ENCODE data around the gene CDYL2. TPM values are rescaled to one million over a fixed set of nuclear protein-coding genes. Genes with fewer than 3 reads are reported as not detected.

The CDYL2 gene
- total RNA-seq, 1 donor from 2014 or later = 4.1 TPM

DNA sequence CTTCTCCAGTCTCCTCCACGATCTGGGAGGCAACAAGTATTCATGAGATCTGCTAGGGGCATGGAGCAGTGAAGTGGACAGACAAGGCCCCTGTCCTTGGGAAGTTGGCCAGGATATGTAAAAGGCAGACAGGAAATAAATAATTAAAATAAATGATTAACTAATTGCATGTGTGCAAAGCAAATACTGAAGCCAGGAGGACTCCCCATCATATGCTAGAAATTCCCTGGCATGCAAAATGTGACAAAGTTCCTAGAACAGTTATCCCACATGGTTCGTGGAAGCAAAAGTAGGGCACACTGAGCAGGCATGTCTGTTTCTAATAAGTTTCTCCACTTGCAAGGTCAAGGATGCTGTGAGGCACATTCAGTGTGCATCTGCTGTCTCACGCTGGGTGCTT is 86.8 kb downstream of the CDYL2 start:
- TF ChIP-seq, protein P1, sequence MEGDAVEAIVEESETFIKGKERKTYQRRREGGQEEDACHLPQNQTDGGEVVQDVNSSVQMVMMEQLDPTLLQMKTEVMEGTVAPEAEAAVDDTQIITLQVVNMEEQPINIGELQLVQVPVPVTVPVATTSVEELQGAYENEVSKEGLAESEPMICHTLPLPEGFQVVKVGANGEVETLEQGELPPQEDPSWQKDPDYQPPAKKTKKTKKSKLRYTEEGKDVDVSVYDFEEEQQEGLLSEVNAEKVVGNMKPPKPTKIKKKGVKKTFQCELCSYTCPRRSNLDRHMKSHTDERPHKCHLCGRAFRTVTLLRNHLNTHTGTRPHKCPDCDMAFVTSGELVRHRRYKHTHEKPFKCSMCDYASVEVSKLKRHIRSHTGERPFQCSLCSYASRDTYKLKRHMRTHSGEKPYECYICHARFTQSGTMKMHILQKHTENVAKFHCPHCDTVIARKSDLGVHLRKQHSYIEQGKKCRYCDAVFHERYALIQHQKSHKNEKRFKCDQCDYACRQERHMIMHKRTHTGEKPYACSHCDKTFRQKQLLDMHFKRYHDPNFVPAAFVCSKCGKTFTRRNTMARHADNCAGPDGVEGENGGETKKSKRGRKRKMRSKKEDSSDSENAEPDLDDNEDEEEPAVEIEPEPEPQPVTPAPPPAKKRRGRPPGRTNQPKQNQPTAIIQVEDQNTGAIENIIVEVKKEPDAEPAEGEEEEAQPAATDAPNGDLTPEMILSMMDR (IDR thresholded peaks at IDR 0.05) = no peak

DNA sequence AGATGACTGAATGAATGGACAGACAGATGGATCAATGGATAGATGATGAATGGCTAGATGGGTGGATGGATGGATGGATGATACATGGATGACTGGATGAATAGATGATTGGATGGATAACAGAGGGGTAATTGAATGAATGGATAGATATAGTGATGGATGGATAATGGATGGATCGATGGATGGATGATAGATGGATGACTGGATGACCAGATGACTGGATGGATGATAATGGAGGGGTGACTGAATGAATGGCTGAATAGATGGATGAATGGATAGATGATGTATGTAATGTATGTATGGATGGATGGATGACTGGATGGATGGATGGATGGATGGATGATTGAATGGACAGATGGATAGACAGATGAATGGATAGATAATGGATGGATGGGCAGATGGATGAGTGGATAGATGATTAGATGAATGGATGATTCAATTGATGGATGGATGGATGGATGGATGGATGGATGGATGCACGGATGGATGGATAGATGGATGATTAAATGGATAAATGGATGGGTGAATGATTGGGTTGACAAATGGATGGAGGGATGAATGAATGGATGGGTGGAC is 87.7 kb downstream of the CDYL2 start:
- peaks cover 9% of the 10 kb centered on the region for H3K9me3 Mint-ChIP-seq (ENCODE audit: low read depth)
- TF ChIP-seq, protein P1 (IDR thresholded peaks at IDR 0.05) = no peak
- no peaks in the 10 kb centered on the region for H3K27me3 Mint-ChIP-seq (ENCODE audit: low read depth)
- no peak overlapping the region for H3K4me3 Mint-ChIP-seq (ENCODE audit: unreplicated experiment)
- H3K36me3 Mint-ChIP-seq (ENCODE audit: low read depth) = no peaks in the 10 kb centered on the region
- no peaks in the 10 kb centered on the region for H3K4me1 Mint-ChIP-seq (ENCODE audit: low read depth)
- DNase-seq (ENCODE audit: low spot score) = no peak
- H3K27ac Mint-ChIP-seq (ENCODE audit: unreplicated experiment) = no peak overlapping the region

More for the DNA sequence above, 86.8 kb downstream of the CDYL2 start:
- peaks cover 15% of the 10 kb centered on the region for H3K9me3 Mint-ChIP-seq (ENCODE audit: low read depth)
- H3K36me3 Mint-ChIP-seq (ENCODE audit: low read depth) = no peaks in the 10 kb centered on the region
- no peak overlapping the region for H3K4me3 Mint-ChIP-seq (ENCODE audit: unreplicated experiment)
- no peaks in the 10 kb centered on the region for H3K27me3 Mint-ChIP-seq (ENCODE audit: low read depth)
- H3K27ac Mint-ChIP-seq (ENCODE audit: unreplicated experiment) = no peak overlapping the region
- no peaks in the 10 kb centered on the region for H3K4me1 Mint-ChIP-seq (ENCODE audit: low read depth)
- DNase-seq (ENCODE audit: low spot score) = no peak

DNA sequence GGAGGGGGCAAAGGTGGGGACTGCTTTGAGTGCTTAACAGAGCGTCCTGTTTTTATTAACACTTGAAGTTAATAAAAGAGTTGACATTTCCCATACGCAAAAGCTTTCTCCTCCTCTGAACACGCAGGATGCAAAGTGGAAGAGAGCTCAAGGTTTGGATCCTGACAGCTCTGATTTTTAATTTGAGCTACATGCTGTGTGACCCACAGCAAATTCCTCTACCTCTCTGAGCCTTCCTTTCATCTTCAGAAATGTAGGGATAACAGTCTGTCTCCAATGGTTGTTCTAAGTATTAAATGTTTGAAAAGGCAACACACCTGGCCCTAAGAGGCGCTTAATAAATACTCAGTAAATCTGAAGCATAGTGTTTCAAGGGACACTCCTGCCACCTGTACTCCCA is 93.0 kb downstream of the CDYL2 start:
- TF ChIP-seq, protein P1 (IDR thresholded peaks at IDR 0.05) = no peak
- DNase-seq (ENCODE audit: low spot score) = no peak
- H3K27ac Mint-ChIP-seq (ENCODE audit: unreplicated experiment) = no peak overlapping the region
- no peaks in the 10 kb centered on the region for H3K36me3 Mint-ChIP-seq (ENCODE audit: low read depth)
- peaks cover 12% of the 10 kb centered on the region for H3K9me3 Mint-ChIP-seq (ENCODE audit: low read depth)
- H3K4me1 Mint-ChIP-seq (ENCODE audit: low read depth) = no peaks in the 10 kb centered on the region
- no peaks in the 10 kb centered on the region for H3K27me3 Mint-ChIP-seq (ENCODE audit: low read depth)
- H3K4me3 Mint-ChIP-seq (ENCODE audit: unreplicated experiment) = no peak overlapping the region

DNA sequence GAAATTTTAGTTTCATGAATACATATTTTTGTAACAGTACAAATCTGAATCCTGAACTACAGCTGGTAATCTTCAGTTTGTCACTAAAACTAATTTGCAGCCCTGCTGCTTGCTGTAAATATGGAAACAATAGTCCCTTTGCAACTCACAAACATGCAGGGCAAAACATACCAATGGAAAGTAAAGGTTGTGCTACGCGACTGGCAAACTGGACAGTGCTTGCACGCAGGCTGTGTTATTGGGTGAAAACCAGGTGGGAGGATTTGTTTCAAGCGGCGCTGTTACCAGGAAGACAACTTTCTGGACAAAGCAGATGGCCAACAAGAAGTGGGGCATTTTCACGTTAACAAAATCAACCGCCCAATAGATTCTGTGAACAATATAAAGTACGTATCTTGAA is 93.5 kb downstream of the CDYL2 start:
- no peak overlapping the region for H3K4me3 Mint-ChIP-seq (ENCODE audit: unreplicated experiment)
- no peak for DNase-seq (ENCODE audit: low spot score)
- no peaks in the 10 kb centered on the region for H3K27me3 Mint-ChIP-seq (ENCODE audit: low read depth)
- peaks cover 17% of the 10 kb centered on the region for H3K9me3 Mint-ChIP-seq (ENCODE audit: low read depth)
- H3K27ac Mint-ChIP-seq (ENCODE audit: unreplicated experiment) = no peak overlapping the region
- no peaks in the 10 kb centered on the region for H3K4me1 Mint-ChIP-seq (ENCODE audit: low read depth)
- TF ChIP-seq, protein P1 (IDR thresholded peaks at IDR 0.05) = no peak
- no peaks in the 10 kb centered on the region for H3K36me3 Mint-ChIP-seq (ENCODE audit: low read depth)

DNA sequence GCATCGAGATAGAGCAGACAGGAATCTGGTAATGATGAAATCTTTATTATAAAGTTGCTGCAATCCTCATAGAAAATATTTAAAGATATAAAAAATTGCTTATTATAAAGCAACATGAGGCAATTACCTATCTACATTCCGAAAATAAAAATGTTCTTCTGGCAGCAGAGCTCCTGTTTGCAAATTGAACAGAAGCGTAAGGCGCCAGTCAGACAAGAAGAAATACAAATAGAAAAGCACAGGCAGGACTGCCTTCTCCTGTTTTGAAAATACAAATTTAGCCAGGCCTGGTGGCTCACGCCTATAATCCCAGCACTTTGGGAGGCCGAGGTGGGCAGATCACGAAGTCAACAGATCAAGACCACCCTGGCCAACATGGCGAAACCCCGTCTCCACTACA is 95.6 kb downstream of the CDYL2 start:
- TF ChIP-seq, protein P1 (IDR thresholded peaks at IDR 0.05) = no peak
- Mint-ChIP-seq H3K27me3 (ENCODE audit: low read depth) (no peaks in the 10 kb centered on the region), H3K9me3 (ENCODE audit: low read depth) (peaks cover 19% of the 10 kb centered on the region), H3K4me1 (ENCODE audit: low read depth) (no peaks in the 10 kb centered on the region), H3K36me3 (ENCODE audit: low read depth) (no peaks in the 10 kb centered on the region), H3K4me3 (ENCODE audit: unreplicated experiment) (no peak overlapping the region), H3K27ac (ENCODE audit: unreplicated experiment) (no peak overlapping the region)
- DNase-seq (ENCODE audit: low spot score) = no peak

Data from chondrocyte (in vitro differentiated cells).